Neural progenitor cell (in vitro differentiated cells): ENCODE results near the gene ATIC. TPM values are rescaled to one million over a fixed set of nuclear protein-coding genes. Genes with fewer than 3 reads are reported as not detected.

Experiments used
- DNase-seq: peaks from one replicate; pipeline ENCODE4 v3.0.0-alpha.2; 2016; ENCODE audit warnings: low spot score
- H2AFZ ChIP-seq: fragments of 200-600 bp; sonication (generic); replicated peaks from 2 replicates; pipeline ENCODE4 v1.6.1; 2016; ENCODE audit warnings: antibody characterized with exemption
- H3F3A ChIP-seq: fragments of 200-600 bp; sonication (generic); 2 replicates; pipeline ENCODE4 v1.6.1; 2016; ENCODE audit warnings: antibody characterized with exemption, low read depth
- H3K27ac ChIP-seq: fragments of 200-600 bp; sonication (generic); 2 replicates; pipeline ENCODE4 v1.5.1; 2016; ENCODE audit warnings: mild to moderate bottlenecking
- H3K27me3 ChIP-seq: fragments of 200-600 bp; sonication (generic); 2 replicates; pipeline ENCODE4 v1.6.1; 2016; ENCODE audit warnings: mild to moderate bottlenecking, moderate library complexity
- H3K36me3 ChIP-seq: fragments of 200-600 bp; sonication (generic); 2 replicates; pipeline ENCODE4 v1.5.1; 2016
- H3K4me1 ChIP-seq: fragments of 200-600 bp; sonication (generic); 2 replicates; pipeline ENCODE4 v1.6.1; 2016; ENCODE audit warnings: mixed run types
- H3K4me2 ChIP-seq: fragments of 200-600 bp; sonication (generic); 2 replicates; pipeline ENCODE4 v1.6.1; 2016
- H3K4me3 ChIP-seq: fragments of 200-600 bp; sonication (generic); 2 replicates; pipeline ENCODE4 v1.5.1; 2016
- H3K79me2 ChIP-seq: fragments of 200-600 bp; sonication (generic); 2 replicates; pipeline ENCODE4 v1.6.1; 2016; ENCODE audit warnings: low read depth
- H3K9ac ChIP-seq: fragments of 200-600 bp; sonication (generic); 2 replicates; pipeline ENCODE4 v1.6.1; 2016
- H3K9me3 ChIP-seq: fragments of 200-600 bp; sonication (generic); 2 replicates; pipeline ENCODE4 v1.5.1; 2016; ENCODE audit warnings: low read depth
- H4K20me1 ChIP-seq: fragments of 200-600 bp; sonication (generic); 2 replicates; pipeline ENCODE4 v1.6.1; 2016; ENCODE audit warnings: low read depth
- H3K27ac Mint-ChIP-seq: 3 replicates; pipeline ENCODE4 v1.8.0; 2021; ENCODE audit warnings: mixed read lengths
- H3K27me3 Mint-ChIP-seq: 2 replicates; pipeline ENCODE4 v1.8.0; 2022; ENCODE audit warnings: low read depth, mild to moderate bottlenecking, inconsistent platforms, moderate library complexity, mixed read lengths; ENCODE audit not compliant: insufficient read depth
- H3K36me3 Mint-ChIP-seq: 3 replicates; pipeline ENCODE4 v1.8.0; 2021; ENCODE audit warnings: mixed read lengths
- H3K4me1 Mint-ChIP-seq: 3 replicates; pipeline ENCODE4 v1.8.0; 2021; ENCODE audit warnings: mixed read lengths
- H3K4me3 Mint-ChIP-seq: 3 replicates; pipeline ENCODE4 v1.8.0; 2021; ENCODE audit warnings: mild to moderate bottlenecking, moderate library complexity, mixed read lengths
- H3K9me3 Mint-ChIP-seq: 3 replicates; pipeline ENCODE4 v1.8.0; 2020; ENCODE audit warnings: mixed read lengths
- EZH2 ChIP-seq: fragments of 200-600 bp; sonication (generic); IDR thresholded peaks from 2 replicates; pipeline ENCODE4 v1.6.1; 2017; ENCODE audit warnings: antibody characterized with exemption, mild to moderate bottlenecking, moderate library complexity
- EZH2phosphoT487 ChIP-seq: fragments of 200-600 bp; sonication (generic); IDR thresholded peaks from 2 replicates; pipeline ENCODE4 v1.6.1; 2017; ENCODE audit warnings: antibody characterized with exemption
- total RNA-seq: library from RNA; depleted of rRNA; stranded (reverse); fragments of >200 nt; gene quantifications from 2 replicates; pipeline ENCODE4 v1.2.3, GENCODE V29; 2015; ENCODE audit warnings: low replicate concordance
- TF ChIP-seq, protein P1 (sequence below): fragments of 200-600 bp; sonication (generic); IDR thresholded peaks from 2 replicates; pipeline ENCODE4 v1.5.1; 2017; ENCODE audit warnings: antibody characterized with exemption, mild to moderate bottlenecking

Gene ATIC
- total RNA-seq, 1 donor from 2014 or later = 43.2 TPM

- no peak overlapping the region for H3K4me2 ChIP-seq
Observed at GRCh38 chr2:215271446-215271845, 40.4 kb upstream of the ATIC start.

DNA sequence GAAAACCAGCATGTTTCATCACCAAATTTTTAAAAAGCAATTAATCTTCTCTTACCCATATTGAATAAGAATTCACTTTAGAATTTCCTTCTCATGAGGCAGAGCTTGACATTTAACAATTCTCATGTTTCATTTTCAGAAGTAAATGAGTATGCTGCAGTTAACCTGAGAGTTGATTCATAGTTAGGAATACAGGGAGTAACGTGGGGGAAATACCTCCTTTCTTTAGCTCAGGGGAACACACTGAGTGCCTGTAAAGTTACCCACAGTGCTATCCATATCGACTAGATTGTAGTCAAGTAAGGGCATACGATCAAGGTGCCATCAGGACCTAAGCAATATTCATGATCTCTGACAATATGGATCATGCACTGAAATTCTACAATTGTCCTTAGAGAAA, 38.9 kb upstream of the ATIC start:
- TF ChIP-seq EZH2phosphoT487 = no peak
- TF ChIP-seq, protein P1, sequence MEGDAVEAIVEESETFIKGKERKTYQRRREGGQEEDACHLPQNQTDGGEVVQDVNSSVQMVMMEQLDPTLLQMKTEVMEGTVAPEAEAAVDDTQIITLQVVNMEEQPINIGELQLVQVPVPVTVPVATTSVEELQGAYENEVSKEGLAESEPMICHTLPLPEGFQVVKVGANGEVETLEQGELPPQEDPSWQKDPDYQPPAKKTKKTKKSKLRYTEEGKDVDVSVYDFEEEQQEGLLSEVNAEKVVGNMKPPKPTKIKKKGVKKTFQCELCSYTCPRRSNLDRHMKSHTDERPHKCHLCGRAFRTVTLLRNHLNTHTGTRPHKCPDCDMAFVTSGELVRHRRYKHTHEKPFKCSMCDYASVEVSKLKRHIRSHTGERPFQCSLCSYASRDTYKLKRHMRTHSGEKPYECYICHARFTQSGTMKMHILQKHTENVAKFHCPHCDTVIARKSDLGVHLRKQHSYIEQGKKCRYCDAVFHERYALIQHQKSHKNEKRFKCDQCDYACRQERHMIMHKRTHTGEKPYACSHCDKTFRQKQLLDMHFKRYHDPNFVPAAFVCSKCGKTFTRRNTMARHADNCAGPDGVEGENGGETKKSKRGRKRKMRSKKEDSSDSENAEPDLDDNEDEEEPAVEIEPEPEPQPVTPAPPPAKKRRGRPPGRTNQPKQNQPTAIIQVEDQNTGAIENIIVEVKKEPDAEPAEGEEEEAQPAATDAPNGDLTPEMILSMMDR = no peak
- TF ChIP-seq EZH2 = no peak
- H3K36me3 ChIP-seq = no peaks in the 10 kb centered on the region
- DNase-seq = no peak
- H3K4me2 ChIP-seq = no peak overlapping the region
- no peaks in the 10 kb centered on the region for H3K27me3 ChIP-seq
- no peak overlapping the region for H3K4me3 ChIP-seq
- no peaks in the 10 kb centered on the region for H3K9me3 Mint-ChIP-seq
- peaks cover 5% of the 10 kb centered on the region for H3K4me1 Mint-ChIP-seq
- H3K4me3 Mint-ChIP-seq = no peak overlapping the region
- no peaks in the 10 kb centered on the region for H3K9me3 ChIP-seq
- H4K20me1 ChIP-seq = no peaks in the 10 kb centered on the region
- H3K79me2 ChIP-seq = no peaks in the 10 kb centered on the region
- H3K36me3 Mint-ChIP-seq = no peaks in the 10 kb centered on the region
- no peak overlapping the region for H3K27ac ChIP-seq
- no peaks in the 10 kb centered on the region for H3K27me3 Mint-ChIP-seq
- no peak overlapping the region for H3K9ac ChIP-seq
- peaks cover 6% of the 10 kb centered on the region for H3K4me1 ChIP-seq
- no peak overlapping the region for H2AFZ ChIP-seq
- H3K27ac Mint-ChIP-seq = no peak overlapping the region
- no peaks in the 10 kb centered on the region for H3F3A ChIP-seq

More at GRCh38 chr2:215271446-215271845, 40.4 kb upstream of the ATIC start:
- no peaks in the 10 kb centered on the region for H3K79me2 ChIP-seq
- H3K27ac Mint-ChIP-seq = no peak overlapping the region
- no peaks in the 10 kb centered on the region for H3K27me3 Mint-ChIP-seq
- H3K4me3 ChIP-seq = no peak overlapping the region
- peaks cover 5% of the 10 kb centered on the region for H3K4me1 Mint-ChIP-seq
- no peak overlapping the region for H2AFZ ChIP-seq
- no peaks in the 10 kb centered on the region for H3F3A ChIP-seq
- H3K27me3 ChIP-seq = no peaks in the 10 kb centered on the region
- H3K9me3 ChIP-seq = no peaks in the 10 kb centered on the region
- no peaks in the 10 kb centered on the region for H3K36me3 ChIP-seq
- H3K9me3 Mint-ChIP-seq = no peaks in the 10 kb centered on the region
- DNase-seq = peak; percentile 13
- TF ChIP-seq EZH2 = no peak
- TF ChIP-seq, protein P1 = no peak
- TF ChIP-seq EZH2phosphoT487 = no peak
- H3K27ac ChIP-seq = no peak overlapping the region
- H3K4me1 ChIP-seq = peaks cover 6% of the 10 kb centered on the region
- H4K20me1 ChIP-seq = no peaks in the 10 kb centered on the region
- no peak overlapping the region for H3K4me3 Mint-ChIP-seq
- no peak overlapping the region for H3K9ac ChIP-seq
- H3K36me3 Mint-ChIP-seq = no peaks in the 10 kb centered on the region

GRCh38 chr2:215274829-215275228, 37.0 kb upstream of the ATIC start:
- H3K27me3 Mint-ChIP-seq = no peaks in the 10 kb centered on the region

More at GRCh38 chr2:215274829-215275228, 37.0 kb upstream of the ATIC start:
- H3K4me1 Mint-ChIP-seq = peaks cover 2% of the 10 kb centered on the region
- H3K27ac Mint-ChIP-seq = no peak overlapping the region
- no peaks in the 10 kb centered on the region for H3K27me3 ChIP-seq
- H3K9me3 ChIP-seq = no peaks in the 10 kb centered on the region
- H4K20me1 ChIP-seq = no peaks in the 10 kb centered on the region
- TF ChIP-seq EZH2phosphoT487 = no peak
- no peak for TF ChIP-seq EZH2
- TF ChIP-seq, protein P1 = no peak
- no peaks in the 10 kb centered on the region for H3F3A ChIP-seq
- no peak overlapping the region for H3K4me3 ChIP-seq
- H3K36me3 Mint-ChIP-seq = no peaks in the 10 kb centered on the region
- H3K27ac ChIP-seq = no peak overlapping the region
- H3K4me1 ChIP-seq = no peaks in the 10 kb centered on the region
- H3K9ac ChIP-seq = no peak overlapping the region
- H2AFZ ChIP-seq = peak overlapping the region; percentile 18
- H3K79me2 ChIP-seq = no peaks in the 10 kb centered on the region
- no peak overlapping the region for H3K4me3 Mint-ChIP-seq
- H3K36me3 ChIP-seq = no peaks in the 10 kb centered on the region
- H3K4me2 ChIP-seq = no peak overlapping the region
- no peak for DNase-seq
- H3K9me3 Mint-ChIP-seq = no peaks in the 10 kb centered on the region
